Pancreas (tissue), 10 donors: ENCODE data around the gene GON4L. TPM values are rescaled to one million over a fixed set of nuclear protein-coding genes. Genes with fewer than 3 reads are reported as not detected.

ENCODE experiments used
- ATAC-seq, 4 donors: fragments of 200-7000 bp; cut with Tn5 transposase; one replicate each; pipeline versions ENCODE4 v1.8.0 to v1.9.1; 2020; ENCODE audit warnings: mild to moderate bottlenecking in 4 of 4, moderate library complexity in 4 of 4
- DNase-seq, 6 donors: peaks; one replicate each; pipeline ENCODE4 v3.0.0-alpha.2; 2020
- FAIRE-seq: peaks from 2 replicates; lab custom pipeline; 2012; peaks lifted over from hg19 to GRCh38; lab: Jason Lieb, UNC
- H3K27ac ChIP-seq, 4 donors: fragments of 200-600 bp; sonication (generic); 1 replicate in 3 of 4; 2 replicates in 1 of 4; pipeline versions ENCODE4 v1.5.0 to v1.8.0; 2020
- H3K27me3 ChIP-seq, 4 donors: fragments of 200-600 bp; one replicate each; pipeline ENCODE4 v1.8.0; 2021
- H3K36me3 ChIP-seq, 3 donors: fragments of 200-600 bp; sonication (generic) in 1 of 3; one replicate each; pipeline versions ENCODE4 v1.5.0 to v1.8.0; 2020 to 2021
- H3K4me1 ChIP-seq, 3 donors: fragments of 200-600 bp; one replicate each; pipeline ENCODE4 v1.8.0; 2021
- H3K4me3 ChIP-seq, 4 donors: fragments of 200-600 bp; sonication (generic) in 2 of 4; one replicate each; pipeline versions ENCODE4 v1.5.0 to v1.8.0; 2020 to 2021
- H3K9me3 ChIP-seq, 4 donors: fragments of 200-600 bp; one replicate each; pipeline ENCODE4 v1.8.0; 2021
- WGBS, 2 donors: extraction: QIAGEN DNeasy Blood & Tissue Kit; methylation state at CpG; one replicate each; pipeline ENCODE4 v1.1.7; 2013; 5-methylcytosine and 5-hydroxymethylcytosine counted together
- intact Hi-C, 3 donors: fragments of 100-400 bp; cut with DNase I; formaldehyde crosslinking; loops; one replicate each; pipeline versions ENCODE4 v1.11.1 to v1.14.2; 2022
- polyA plus RNA-seq, 2 donors: library from polyadenylated mRNA; stranded (reverse); fragments of 200-250 nt; gene quantifications; one replicate each; pipeline ENCODE4 v1.2.3, GENCODE V29; 2013
- total RNA-seq, 6 donors: library from RNA; stranded (reverse); fragmentation: NEBNext Ultra II Directional in 4 of 6; extraction: Animal tissue kit (Norgen Biotek cat#: 25700) in 4 of 6; gene quantifications; one replicate each; pipeline versions ENCODE4 v1.2.1 to v1.2.4, GENCODE V29; 2021 to 2023
- TF ChIP-seq, protein P1 (sequence below), 4 donors: fragments of 200-600 bp; sonication (generic) in 3 of 4; IDR thresholded peaks; one replicate each; pipeline versions ENCODE4 v1.5.0 to v1.8.0; 2021; ENCODE audit warnings: antibody characterized with exemption in 4 of 4
- donor health status: healthy with polysubstance abuse.
- donor health status: DM: no; HTN: no; CAD: no; lungs with moderate emphysema.
- donor health status: DM: no; HTN: no; CAD: no.
- donor health status: control.
- donor health status: control.
- donor health status: Bipolar disorder and iron deficiency.
- donor health status: DM: yes; HTN: yes; CAD: no.
- donor health status: DM: no; HTN: no; CAD: no.
- donor health status: DM: no; HTN: no; CAD: no.
- donor health status: DM: yes; HTN: yes; CAD: no.

Gene GON4L
- total and polyA plus RNA-seq, 8 donors = 18.5 to 32.3 (median 24.8) TPM

GRCh38 chr1:155833665-155834295 is 23.2 kb downstream of the GON4L start:
- H3K27ac ChIP-seq = no peak overlapping the region
- H3K4me1 ChIP-seq = no peaks in the 10 kb centered on the region
- DNase-seq (no peak), FAIRE-seq (no peak), ATAC-seq (no peak)
- 79 to 87% methylated on average over 1 of the region's 1 CpG for WGBS, 2 donors
- no peak overlapping the region for H3K4me3 ChIP-seq
- TF ChIP-seq, protein P1, sequence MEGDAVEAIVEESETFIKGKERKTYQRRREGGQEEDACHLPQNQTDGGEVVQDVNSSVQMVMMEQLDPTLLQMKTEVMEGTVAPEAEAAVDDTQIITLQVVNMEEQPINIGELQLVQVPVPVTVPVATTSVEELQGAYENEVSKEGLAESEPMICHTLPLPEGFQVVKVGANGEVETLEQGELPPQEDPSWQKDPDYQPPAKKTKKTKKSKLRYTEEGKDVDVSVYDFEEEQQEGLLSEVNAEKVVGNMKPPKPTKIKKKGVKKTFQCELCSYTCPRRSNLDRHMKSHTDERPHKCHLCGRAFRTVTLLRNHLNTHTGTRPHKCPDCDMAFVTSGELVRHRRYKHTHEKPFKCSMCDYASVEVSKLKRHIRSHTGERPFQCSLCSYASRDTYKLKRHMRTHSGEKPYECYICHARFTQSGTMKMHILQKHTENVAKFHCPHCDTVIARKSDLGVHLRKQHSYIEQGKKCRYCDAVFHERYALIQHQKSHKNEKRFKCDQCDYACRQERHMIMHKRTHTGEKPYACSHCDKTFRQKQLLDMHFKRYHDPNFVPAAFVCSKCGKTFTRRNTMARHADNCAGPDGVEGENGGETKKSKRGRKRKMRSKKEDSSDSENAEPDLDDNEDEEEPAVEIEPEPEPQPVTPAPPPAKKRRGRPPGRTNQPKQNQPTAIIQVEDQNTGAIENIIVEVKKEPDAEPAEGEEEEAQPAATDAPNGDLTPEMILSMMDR (IDR thresholded peaks at IDR 0.05) = no peak
- H3K9me3 ChIP-seq = no peaks in the 10 kb centered on the region
- H3K36me3 ChIP-seq = no peaks in the 10 kb centered on the region
- intact Hi-C loops = no loop called here
- no peaks in the 10 kb centered on the region for H3K27me3 ChIP-seq

DNA sequence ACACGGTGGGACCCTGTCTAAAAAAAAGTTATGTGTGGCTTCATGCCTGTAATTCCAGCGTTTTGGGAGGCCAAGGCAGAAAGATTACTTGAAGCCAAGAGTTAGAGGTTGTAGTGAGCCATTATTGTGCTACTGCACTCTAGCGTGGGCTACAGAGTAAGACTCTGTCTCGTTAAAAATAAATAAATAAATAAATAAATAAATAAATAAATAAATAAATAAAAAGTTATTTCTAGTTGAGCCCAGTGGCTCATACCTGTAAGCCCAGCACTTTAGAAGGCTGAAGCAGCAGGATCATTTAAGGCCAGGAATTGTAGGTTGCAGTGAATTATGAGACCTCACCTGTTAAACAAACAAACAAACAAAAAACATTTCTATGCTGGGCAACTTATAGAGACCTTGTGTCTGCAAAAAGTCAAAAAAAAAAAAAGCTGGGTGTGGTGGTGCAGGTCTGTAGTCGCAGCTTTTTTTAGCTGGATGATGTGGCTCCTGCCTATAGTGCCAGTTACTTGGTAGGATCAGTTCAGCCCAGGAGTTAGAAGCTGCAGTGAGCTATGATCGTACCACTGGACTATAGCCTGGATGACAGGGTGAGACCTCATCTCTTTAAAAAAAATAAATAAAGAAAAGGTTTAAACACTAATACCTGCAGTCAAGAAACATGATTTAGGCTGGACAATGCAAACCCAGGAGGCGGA is 25.6 kb downstream of the GON4L start:
- no peak for ATAC-seq
- Histone ChIP-seq H3K4me1 (no peaks in the 10 kb centered on the region), H3K36me3 (no peaks in the 10 kb centered on the region), H3K4me3 (no peak overlapping the region), H3K9me3 (no peaks in the 10 kb centered on the region), H3K27ac (no peak overlapping the region), H3K27me3 (no peaks in the 10 kb centered on the region)
- TF ChIP-seq, protein P1 (IDR thresholded peaks at IDR 0.05) = no peak
- WGBS, 2 donors = 95 to 99% methylated on average over 7 of the region's 7 CpGs
- FAIRE-seq = no peak
- intact Hi-C loops = no loop called here
- DNase-seq = no peak

DNA sequence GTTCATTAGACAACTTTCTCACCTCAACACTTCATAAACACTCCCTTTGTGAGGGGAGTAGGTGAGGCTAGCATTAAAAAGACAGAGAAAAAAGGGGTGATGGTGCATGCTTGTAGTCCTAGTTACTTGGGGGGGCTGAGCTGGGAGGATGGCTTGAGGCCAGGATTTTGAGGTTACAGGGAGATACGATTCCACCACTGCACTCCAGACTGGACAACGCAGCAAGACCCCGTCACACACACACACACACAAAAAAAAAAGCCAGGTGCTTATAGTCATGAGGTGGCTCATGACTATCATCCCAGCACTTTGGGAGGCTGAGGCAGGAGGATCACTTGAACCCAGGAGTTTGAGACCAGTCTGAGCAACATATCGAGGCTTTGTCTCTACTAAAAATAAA is 29.6 kb downstream of the GON4L start:
- DNase-seq (no peak), ATAC-seq (no peak), FAIRE-seq (no peak)
- TF ChIP-seq, protein P1 (IDR thresholded peaks at IDR 0.05) = no peak
- Histone ChIP-seq H3K4me3 (no peak overlapping the region), H3K27ac (no peak overlapping the region), H3K27me3 (no peaks in the 10 kb centered on the region), H3K9me3 (no peaks in the 10 kb centered on the region), H3K4me1 (no peaks in the 10 kb centered on the region), H3K36me3 (peaks cover 0 to 11% (median 8%) of the 10 kb centered on the region in 3 donors)
- intact Hi-C loops = no loop called here
- WGBS, 2 donors = 88 to 91% methylated on average over 4 of the region's 4 CpGs

GRCh38 chr1:155816351-155816750 is 40.7 kb downstream of the GON4L start:
- no peaks in the 10 kb centered on the region for H3K4me1 ChIP-seq
- no peak for FAIRE-seq
- no peaks in the 10 kb centered on the region for H3K9me3 ChIP-seq
- H3K4me3 ChIP-seq = no peak overlapping the region
- no peak for ATAC-seq
- H3K36me3 ChIP-seq = peaks cover 0 to 44% (median 18%) of the 10 kb centered on the region in 3 donors
- 75 to 86% methylated on average over 1 of the region's 1 CpG for WGBS, 2 donors
- intact Hi-C loops = no loop called here
- DNase-seq = no peak
- H3K27me3 ChIP-seq = no peaks in the 10 kb centered on the region
- TF ChIP-seq, protein P1 (IDR thresholded peaks at IDR 0.05) = no peak
- H3K27ac ChIP-seq = no peak overlapping the region

DNA sequence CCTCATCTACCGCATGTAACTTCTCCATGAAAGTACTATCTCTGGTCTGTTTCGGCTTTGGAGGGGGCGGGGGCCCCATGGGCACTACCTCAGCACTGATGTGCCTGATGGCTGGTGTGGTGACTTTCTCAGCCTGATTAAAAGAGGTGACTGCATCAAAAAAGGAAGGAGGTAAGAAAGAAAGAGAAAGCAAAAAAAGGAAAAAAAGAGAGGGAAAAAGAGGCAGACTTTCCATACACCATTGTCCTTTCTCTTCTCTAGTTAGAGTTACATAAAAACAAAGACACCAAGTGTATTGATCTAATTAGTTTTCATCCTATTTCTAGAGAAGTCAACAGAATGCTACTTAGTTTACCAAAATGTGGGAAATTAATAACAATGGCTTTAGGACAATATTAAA is 43.3 kb downstream of the GON4L start:
- 94 to 96% methylated on average over 3 of the region's 3 CpGs for WGBS, 2 donors
- Histone ChIP-seq H3K9me3 (no peaks in the 10 kb centered on the region), H3K4me1 (no peaks in the 10 kb centered on the region), H3K27ac (no peak overlapping the region), H3K36me3 (peaks cover 0 to 25% (median 18%) of the 10 kb centered on the region in 3 donors), H3K4me3 (no peak overlapping the region), H3K27me3 (no peaks in the 10 kb centered on the region)
- no peak for FAIRE-seq
- intact Hi-C loops = no loop called here
- DNase-seq = no peak
- TF ChIP-seq, protein P1 (IDR thresholded peaks at IDR 0.05) = no peak
- ATAC-seq = no peak
